DOHH2 (cell line): ENCODE results near the gene GP9.

Experiments
- H3F3A ChIP-seq: fragments of 200-600 bp; sonication (generic), shearing (Covaris generic); 2 replicates; pipeline ENCODE4 v1.6.0; 2016; ENCODE audit warnings: antibody characterized with exemption, mild to moderate bottlenecking; ENCODE audit not compliant: control insufficient read depth, insufficient read depth
- H3K27ac ChIP-seq: fragments of 200-600 bp; sonication (generic); 2 replicates; pipeline ENCODE4 v1.5.1; 2014; ENCODE audit warnings: low read depth, mild to moderate bottlenecking, low read length, moderate library complexity
- H3K27me3 ChIP-seq: fragments of 200-600 bp; sonication (generic); 2 replicates; pipeline ENCODE4 v1.6.1; 2014; ENCODE audit warnings: mild to moderate bottlenecking, low read length, mixed read lengths; ENCODE audit not compliant: control insufficient read depth
- H3K36me3 ChIP-seq: fragments of 200-600 bp; sonication (generic); 2 replicates; pipeline ENCODE4 v1.6.1; 2014; ENCODE audit warnings: mild to moderate bottlenecking, low read length, moderate library complexity, mixed read lengths; ENCODE audit not compliant: control insufficient read depth
- H3K4me1 ChIP-seq: fragments of 200-600 bp; sonication (generic); 2 replicates; pipeline ENCODE4 v1.6.1; 2014; ENCODE audit warnings: mild to moderate bottlenecking, low read length, mixed read lengths; ENCODE audit not compliant: control insufficient read depth
- H3K4me2 ChIP-seq: fragments of 200-600 bp; sonication (generic); 2 replicates; pipeline ENCODE4 v1.6.0; 2014; ENCODE audit warnings: mild to moderate bottlenecking, low read length, moderate library complexity
- H3K4me3 ChIP-seq: fragments of 200-600 bp; sonication (generic); 2 replicates; pipeline ENCODE4 v1.5.1; 2014; ENCODE audit warnings: mild to moderate bottlenecking, low read length, mixed read lengths
- H3K79me2 ChIP-seq: fragments of 200-600 bp; sonication (generic); 2 replicates; pipeline ENCODE4 v1.6.1; 2014; ENCODE audit warnings: mild to moderate bottlenecking, low read length, mixed read lengths; ENCODE audit not compliant: control insufficient read depth
- H3K9me2 ChIP-seq: fragments of 200-600 bp; sonication (generic); replicated peaks from 2 replicates; pipeline ENCODE4 v1.6.1; 2014; ENCODE audit warnings: mild to moderate bottlenecking, low read length, mixed read lengths; ENCODE audit not compliant: control insufficient read depth
- H3K9me3 ChIP-seq: fragments of 200-600 bp; sonication (generic); 2 replicates; pipeline ENCODE4 v1.6.1; 2014; ENCODE audit warnings: antibody characterized with exemption, low read length, mixed read lengths; ENCODE audit not compliant: control insufficient read depth, insufficient read depth
- H4K20me1 ChIP-seq: fragments of 200-600 bp; sonication (generic); 2 replicates; pipeline ENCODE4 v1.6.0; 2014; ENCODE audit warnings: low read depth, mild to moderate bottlenecking, antibody characterized with exemption, low read length, moderate library complexity; ENCODE audit not compliant: control insufficient read depth, insufficient read depth
- CTCF ChIP-seq: fragments of 200-600 bp; sonication (generic); IDR thresholded peaks from one replicate; pipeline ENCODE4 v1.5.1; 2014; ENCODE audit warnings: antibody characterized with exemption, mild to moderate bottlenecking, low read depth, low read length; ENCODE audit not compliant: poor library complexity, severe bottlenecking
- EZH2phosphoT487 ChIP-seq: fragments of 200-600 bp; sonication (generic); IDR thresholded peaks from 2 replicates; pipeline ENCODE4 v1.6.1; 2017; ENCODE audit warnings: borderline replicate concordance, mild to moderate bottlenecking, antibody characterized with exemption, low read length, moderate library complexity, mixed read lengths

Gene GP9

GRCh38 chr3:129030611-129031010, 30.0 kb upstream of the GP9 start:
- Histone ChIP-seq H3K4me2 (no peak overlapping the region), H3F3A (no peaks in the 10 kb centered on the region), H3K9me2 (no peaks in the 10 kb centered on the region)

GRCh38 chr3:129031476-129032215, 28.9 kb upstream of the GP9 start:
- H3K36me3 ChIP-seq: no peaks in the 10 kb centered on the region
- H3K4me3 ChIP-seq: no peak overlapping the region
- no peaks in the 10 kb centered on the region for H3F3A ChIP-seq
- no peaks in the 10 kb centered on the region for H3K27me3 ChIP-seq
- no peaks in the 10 kb centered on the region for H4K20me1 ChIP-seq
- no peaks in the 10 kb centered on the region for H3K9me3 ChIP-seq
- no peak overlapping the region for H3K27ac ChIP-seq
- no peaks in the 10 kb centered on the region for H3K79me2 ChIP-seq
- TF ChIP-seq EZH2phosphoT487 (no peak), CTCF (no peak)
- no peak overlapping the region for H3K4me2 ChIP-seq
- peaks cover 7% of the 10 kb centered on the region for H3K4me1 ChIP-seq
- H3K9me2 ChIP-seq: no peaks in the 10 kb centered on the region

More at GRCh38 chr3:129030611-129031010, 30.0 kb upstream of the GP9 start:
- H3K27ac ChIP-seq: no peak overlapping the region
- no peaks in the 10 kb centered on the region for H3K79me2 ChIP-seq
- H3K36me3 ChIP-seq: no peaks in the 10 kb centered on the region
- H4K20me1 ChIP-seq: no peaks in the 10 kb centered on the region
- H3K4me1 ChIP-seq: peaks cover 14% of the 10 kb centered on the region
- TF ChIP-seq EZH2phosphoT487 (no peak), CTCF (no peak)
- no peaks in the 10 kb centered on the region for H3K9me3 ChIP-seq
- H3K4me3 ChIP-seq: no peak overlapping the region
- no peaks in the 10 kb centered on the region for H3K27me3 ChIP-seq

- Histone ChIP-seq H3K27me3 (no peaks in the 10 kb centered on the region), H3F3A (no peaks in the 10 kb centered on the region), H3K9me3 (no peaks in the 10 kb centered on the region), H3K79me2 (no peaks in the 10 kb centered on the region), H3K4me1 (no peaks in the 10 kb centered on the region), H3K4me2 (no peak overlapping the region), H3K4me3 (no peak overlapping the region), H3K36me3 (no peaks in the 10 kb centered on the region), H4K20me1 (no peaks in the 10 kb centered on the region), H3K9me2 (no peaks in the 10 kb centered on the region), H3K27ac (no peak overlapping the region)
- TF ChIP-seq CTCF (no peak), EZH2phosphoT487 (no peak)
Measured at GRCh38 chr3:129032716-129033115, 27.9 kb upstream of the GP9 start.
